Upper lobe of left lung (tissue), 4 donors: ENCODE data around the gene GRPEL1.

ENCODE experiments used
- EP300 ChIP-seq, 4 donors: sonication (generic); formaldehyde crosslinking; IDR thresholded peaks; one replicate each; pipeline ENCODE4 v1.5.1; 2017; ENCODE audit warnings: antibody characterized with exemption in 4 of 4, control low read depth in 2 of 4
- TF ChIP-seq, protein P1 (sequence below), 6 experiments: fragments of 450-650 bp in 4 of 6; fragments of 200-600 bp in 2 of 6; sonication (generic) in 2 of 6; IDR thresholded peaks; one replicate each; pipeline ENCODE4 v1.5.1; 2016 to 2019; ENCODE audit warnings: antibody characterized with exemption in 6 of 6

DNA sequence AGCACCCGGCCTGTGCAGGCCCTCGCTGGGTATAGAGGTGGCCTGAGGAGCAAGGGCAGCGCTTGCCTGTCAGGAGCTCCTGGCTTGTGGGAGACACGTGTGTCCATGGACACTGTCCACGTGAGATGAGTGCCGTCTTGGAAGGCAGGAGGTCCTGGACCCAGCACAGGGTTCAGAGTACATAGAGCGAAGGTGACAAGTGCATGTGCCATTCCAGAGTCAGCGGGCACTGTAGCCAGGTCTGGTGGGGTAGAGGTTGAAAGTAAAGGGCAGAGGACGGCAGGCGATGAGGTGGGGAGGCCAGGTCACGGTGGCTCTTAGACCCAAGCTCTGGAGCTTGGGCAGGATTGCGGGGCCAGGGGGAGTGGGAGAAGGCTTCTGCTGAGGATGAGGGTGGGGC, 53.0 kb downstream of the GRPEL1 start:
- TF ChIP-seq, protein P1, sequence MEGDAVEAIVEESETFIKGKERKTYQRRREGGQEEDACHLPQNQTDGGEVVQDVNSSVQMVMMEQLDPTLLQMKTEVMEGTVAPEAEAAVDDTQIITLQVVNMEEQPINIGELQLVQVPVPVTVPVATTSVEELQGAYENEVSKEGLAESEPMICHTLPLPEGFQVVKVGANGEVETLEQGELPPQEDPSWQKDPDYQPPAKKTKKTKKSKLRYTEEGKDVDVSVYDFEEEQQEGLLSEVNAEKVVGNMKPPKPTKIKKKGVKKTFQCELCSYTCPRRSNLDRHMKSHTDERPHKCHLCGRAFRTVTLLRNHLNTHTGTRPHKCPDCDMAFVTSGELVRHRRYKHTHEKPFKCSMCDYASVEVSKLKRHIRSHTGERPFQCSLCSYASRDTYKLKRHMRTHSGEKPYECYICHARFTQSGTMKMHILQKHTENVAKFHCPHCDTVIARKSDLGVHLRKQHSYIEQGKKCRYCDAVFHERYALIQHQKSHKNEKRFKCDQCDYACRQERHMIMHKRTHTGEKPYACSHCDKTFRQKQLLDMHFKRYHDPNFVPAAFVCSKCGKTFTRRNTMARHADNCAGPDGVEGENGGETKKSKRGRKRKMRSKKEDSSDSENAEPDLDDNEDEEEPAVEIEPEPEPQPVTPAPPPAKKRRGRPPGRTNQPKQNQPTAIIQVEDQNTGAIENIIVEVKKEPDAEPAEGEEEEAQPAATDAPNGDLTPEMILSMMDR (IDR thresholded peaks at IDR 0.05) = no peak
- no peak for TF ChIP-seq EP300 (IDR thresholded peaks at IDR 0.05)
